Rectal smooth muscle tissue (tissue), 1 donor: ENCODE measurements around the gene MLST8.

ENCODE experiments used
- H3K27ac ChIP-seq: one replicate; pipeline ENCODE4 v1.7.0; 2013; ENCODE audit warnings: low read depth, low read length, inconsistent platforms
- H3K27me3 ChIP-seq: one replicate; pipeline ENCODE4 v1.7.0; 2013; ENCODE audit warnings: low read length; ENCODE audit not compliant: control insufficient read depth, insufficient read depth
- H3K36me3 ChIP-seq: one replicate; pipeline ENCODE4 v1.7.0; 2013; ENCODE audit warnings: low read length; ENCODE audit not compliant: control insufficient read depth, insufficient read depth
- H3K4me1 ChIP-seq: one replicate; pipeline ENCODE4 v1.7.0; 2013; ENCODE audit warnings: low read length; ENCODE audit not compliant: control insufficient read depth, insufficient read depth
- H3K4me3 ChIP-seq: one replicate; pipeline ENCODE4 v1.7.0; 2013; ENCODE audit warnings: low read length
- H3K9ac ChIP-seq: one replicate; pipeline ENCODE4 v1.7.0; 2013; ENCODE audit warnings: low read length

The MLST8 gene

DNA sequence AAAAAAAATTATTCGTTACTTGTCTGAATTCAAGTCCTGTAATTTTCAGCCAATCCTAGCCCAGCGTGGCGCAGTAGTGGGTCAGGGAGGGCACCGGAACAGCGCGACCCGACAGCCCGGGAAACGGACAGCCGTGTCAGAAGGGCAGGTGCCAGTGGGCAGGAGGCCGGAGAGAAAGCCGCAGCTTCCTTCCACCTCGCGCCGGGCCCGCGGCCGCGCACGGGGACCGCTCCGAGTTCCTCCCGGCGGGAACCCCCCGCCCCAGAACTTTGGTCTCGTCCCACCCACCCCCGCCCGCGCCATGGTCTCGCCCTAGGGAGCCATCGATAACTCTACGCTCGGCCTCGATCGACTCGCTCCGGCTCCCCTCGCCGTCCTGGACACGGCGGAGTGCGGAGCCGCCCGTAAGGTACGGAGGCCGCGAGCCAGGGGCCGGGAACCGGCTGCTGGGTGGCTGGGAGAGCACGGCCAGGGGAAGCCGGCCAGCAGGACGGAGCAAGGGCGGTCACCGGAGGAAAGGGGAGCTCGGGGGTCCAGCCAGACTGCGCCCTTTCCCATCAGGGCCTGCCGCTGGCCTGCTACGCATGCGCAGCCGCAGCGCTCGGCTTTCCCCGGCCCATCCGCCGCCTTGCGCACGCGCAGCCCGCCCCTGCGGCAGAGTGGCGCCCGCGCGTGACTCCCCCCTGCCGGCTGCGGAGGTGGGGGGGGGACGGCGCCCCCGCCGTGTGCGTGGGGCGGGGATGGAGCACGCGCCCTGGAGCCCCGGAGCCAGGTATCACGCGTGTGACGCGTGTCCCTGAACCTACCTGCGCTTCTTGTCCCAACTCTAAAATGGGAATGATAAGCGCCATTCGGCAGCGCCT lies at the start of gene MLST8:
TSS of gene MLST8 (plus strand) at position 351 of the 863 bp plus-strand sequence. CDS start 632 bp downstream, outside the sequence.
- Histone ChIP-seq H3K27me3 (no peaks in the 10 kb centered on the region), H3K36me3 (peaks cover 14% of the 10 kb centered on the region), H3K4me1 (peaks cover 9% of the 10 kb centered on the region), H3K27ac (peak within 1 kb of the TSS; percentile 95), H3K9ac (peak within 1 kb of the TSS; percentile 50), H3K4me3 (peak within 1 kb of the TSS; percentile 84)

GRCh38 chr16:2155977-2156848 lies 49.0 kb upstream of the MLST8 start:
- H3K27me3 ChIP-seq = peaks cover 3% of the 10 kb centered on the region
- H3K4me1 ChIP-seq = peaks cover 53% of the 10 kb centered on the region
- peak overlapping the region; percentile 93 for H3K27ac ChIP-seq
- peaks cover 4% of the 10 kb centered on the region for H3K36me3 ChIP-seq
- peak overlapping the region; percentile 87 for H3K4me3 ChIP-seq
- H3K9ac ChIP-seq = peak overlapping the region; percentile 74

DNA sequence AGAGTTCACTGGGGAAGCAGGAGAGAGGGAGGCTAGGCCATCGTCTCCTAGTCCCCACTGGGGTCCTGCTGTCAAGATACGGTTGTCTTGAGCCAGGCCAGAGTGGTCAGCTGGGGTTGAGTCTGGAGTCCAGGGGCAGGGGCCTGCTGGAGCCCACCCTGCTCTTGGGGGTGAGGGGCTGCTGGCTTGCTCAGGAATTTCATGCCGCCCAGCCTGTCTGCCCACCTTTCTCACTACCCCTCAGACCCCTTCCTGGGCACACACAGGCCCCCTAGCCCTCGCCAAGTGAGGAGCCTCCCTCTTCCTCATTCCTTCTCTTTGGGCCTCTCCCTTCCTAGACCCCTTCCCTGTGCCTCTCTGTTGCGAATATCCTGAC lies 48.4 kb upstream of the MLST8 start:
- Histone ChIP-seq H3K27me3 (no peaks in the 10 kb centered on the region), H3K27ac (peak overlapping the region; percentile 93), H3K9ac (no peak overlapping the region), H3K4me3 (peak overlapping the region; percentile 87), H3K36me3 (no peaks in the 10 kb centered on the region), H3K4me1 (peaks cover 58% of the 10 kb centered on the region)

GRCh38 chr16:2157480-2158261 lies 47.6 kb upstream of the MLST8 start:
- Histone ChIP-seq H3K9ac (no peak overlapping the region), H3K27me3 (no peaks in the 10 kb centered on the region), H3K36me3 (no peaks in the 10 kb centered on the region), H3K4me1 (peaks cover 55% of the 10 kb centered on the region), H3K4me3 (peak overlapping the region; percentile 87), H3K27ac (peak overlapping the region; percentile 93)

DNA sequence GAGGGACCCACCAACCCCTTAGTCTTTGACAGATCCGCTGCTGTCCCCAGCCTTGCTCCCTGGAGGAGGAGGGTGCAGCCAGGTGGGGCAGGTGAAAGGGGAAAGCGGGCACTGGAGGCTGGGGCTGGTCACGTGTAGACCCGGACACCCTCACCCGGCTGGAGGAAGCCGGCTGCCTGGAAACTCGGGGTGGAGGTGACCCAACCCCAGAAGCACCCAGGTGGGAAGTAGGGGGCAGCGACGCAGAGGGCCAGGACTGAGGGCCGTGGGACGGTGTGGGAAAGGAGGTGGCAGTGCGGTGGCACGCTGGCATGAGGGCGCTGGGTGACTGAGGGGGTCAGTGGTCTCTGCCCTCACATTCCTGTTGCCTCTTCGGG lies 47.0 kb upstream of the MLST8 start:
- Histone ChIP-seq H3K36me3 (no peaks in the 10 kb centered on the region), H3K27me3 (no peaks in the 10 kb centered on the region), H3K4me3 (peak overlapping the region; percentile 35), H3K27ac (peak overlapping the region; percentile 93), H3K4me1 (peaks cover 50% of the 10 kb centered on the region), H3K9ac (no peak overlapping the region)

- Histone ChIP-seq H3K36me3 (no peaks in the 10 kb centered on the region), H3K27me3 (no peaks in the 10 kb centered on the region), H3K27ac (peak overlapping the region; percentile 93), H3K9ac (no peak overlapping the region), H3K4me1 (peaks cover 41% of the 10 kb centered on the region), H3K4me3 (peak overlapping the region; percentile 35)
Observed at GRCh38 chr16:2159175-2159838, 45.9 kb upstream of the MLST8 start.

GRCh38 chr16:2160915-2161551 lies 44.2 kb upstream of the MLST8 start:
- Histone ChIP-seq H3K4me3 (peak overlapping the region; percentile 15), H3K27ac (peak overlapping the region; percentile 45), H3K4me1 (peaks cover 41% of the 10 kb centered on the region), H3K27me3 (no peaks in the 10 kb centered on the region), H3K9ac (no peak overlapping the region), H3K36me3 (no peaks in the 10 kb centered on the region)

GRCh38 chr16:2161911-2162310 lies 43.3 kb upstream of the MLST8 start:
- H3K9ac ChIP-seq = no peak overlapping the region

DNA sequence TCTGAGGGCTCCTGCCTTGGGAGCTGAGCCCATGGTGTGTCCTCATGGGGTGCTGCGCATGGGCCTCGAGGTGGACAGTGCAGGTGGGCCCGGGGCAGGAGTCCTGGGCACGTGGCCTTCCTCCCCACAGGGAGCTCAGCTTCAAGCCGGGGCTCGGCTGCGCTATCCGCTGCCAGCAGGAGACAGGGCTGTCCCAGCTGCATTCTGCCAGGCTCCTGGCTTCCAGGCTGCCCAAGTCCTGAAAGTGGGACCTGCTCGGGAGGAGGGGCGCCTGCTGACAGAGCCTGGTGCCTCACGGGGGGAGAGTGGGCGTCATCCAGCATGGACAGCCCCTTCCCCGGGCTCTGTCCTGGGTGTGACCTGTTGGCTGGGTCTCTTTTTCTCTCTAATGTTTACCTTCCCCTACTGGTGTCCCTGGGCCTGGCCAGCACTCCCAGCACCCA lies 42.6 kb upstream of the MLST8 start:
- H3K36me3 ChIP-seq = no peaks in the 10 kb centered on the region
- no peak overlapping the region for H3K4me3 ChIP-seq
- no peak overlapping the region for H3K9ac ChIP-seq
- no peaks in the 10 kb centered on the region for H3K27me3 ChIP-seq
- peaks cover 27% of the 10 kb centered on the region for H3K4me1 ChIP-seq
- H3K27ac ChIP-seq = no peak overlapping the region

More at GRCh38 chr16:2161911-2162310, 43.3 kb upstream of the MLST8 start:
- no peak overlapping the region for H3K27ac ChIP-seq
- peaks cover 35% of the 10 kb centered on the region for H3K4me1 ChIP-seq
- H3K36me3 ChIP-seq = no peaks in the 10 kb centered on the region
- no peaks in the 10 kb centered on the region for H3K27me3 ChIP-seq
- H3K4me3 ChIP-seq = no peak overlapping the region

DNA sequence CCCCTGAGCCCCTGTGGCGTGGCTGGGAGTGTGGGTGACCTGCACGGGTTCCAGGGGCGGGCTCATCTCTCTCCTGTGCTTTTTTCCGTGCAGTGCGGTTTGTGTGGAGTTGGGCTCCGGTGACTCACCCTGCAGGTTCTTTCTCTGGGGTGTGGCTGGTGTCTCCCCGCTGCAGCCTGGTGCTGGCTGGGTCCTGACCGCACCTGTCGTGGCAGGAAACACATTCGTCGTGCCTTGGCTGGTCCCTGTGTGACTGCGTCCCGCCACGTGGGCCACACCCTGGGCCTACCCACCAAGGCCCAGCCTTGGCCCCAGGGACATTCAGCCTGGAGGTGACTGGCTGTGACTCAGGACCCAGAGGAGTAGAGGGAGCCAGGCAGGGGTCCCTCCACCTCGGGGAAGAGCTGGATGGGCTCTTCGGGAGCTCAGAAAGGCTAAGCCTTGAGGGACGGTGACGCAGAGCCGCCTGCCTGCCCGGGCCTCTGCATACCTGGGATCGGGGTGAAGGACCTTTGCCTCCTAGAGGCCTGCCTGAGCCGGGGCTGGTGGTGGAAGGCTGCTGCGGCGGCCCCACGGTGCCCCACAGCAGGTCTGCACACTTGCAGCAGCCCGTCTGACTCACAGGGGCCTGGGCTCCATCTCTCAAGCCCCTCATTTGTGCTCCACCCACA lies 41.9 kb upstream of the MLST8 start:
- Histone ChIP-seq H3K27ac (no peak overlapping the region), H3K4me1 (peaks cover 20% of the 10 kb centered on the region), H3K9ac (no peak overlapping the region), H3K36me3 (peaks cover 2% of the 10 kb centered on the region), H3K27me3 (no peaks in the 10 kb centered on the region), H3K4me3 (no peak overlapping the region)

DNA sequence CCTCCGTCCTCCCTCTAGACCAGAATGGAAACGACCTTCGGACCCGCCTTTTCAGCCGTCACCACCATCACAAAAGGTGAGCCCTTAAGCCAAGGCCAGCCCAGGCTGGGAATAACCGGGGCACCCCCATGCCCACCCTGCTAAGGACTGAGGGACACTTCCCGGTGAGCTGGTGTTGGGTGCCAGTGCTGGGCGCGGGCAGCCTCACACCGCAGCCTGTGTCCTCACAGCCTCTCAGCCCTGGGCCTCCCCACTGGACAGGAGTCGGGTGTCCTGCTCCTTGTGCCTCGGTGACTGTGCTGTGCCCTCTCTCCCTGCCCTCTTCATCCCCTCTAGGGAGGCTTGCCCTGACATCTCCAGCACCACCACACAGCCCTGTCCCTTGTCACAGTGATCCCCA lies 39.4 kb upstream of the MLST8 start:
- H3K4me3 ChIP-seq = no peak overlapping the region
- no peak overlapping the region for H3K27ac ChIP-seq
- peaks cover 5% of the 10 kb centered on the region for H3K36me3 ChIP-seq
- H3K4me1 ChIP-seq = peaks cover 5% of the 10 kb centered on the region
- H3K27me3 ChIP-seq = no peaks in the 10 kb centered on the region
- no peak overlapping the region for H3K9ac ChIP-seq
